ENCODE measurements around the gene ANGPT4. TPM values are rescaled to one million over a fixed set of nuclear protein-coding genes. Genes with fewer than 3 reads are reported as not detected.
A peak's percentile ranks its signal among the peaks of the same experiment; 100 is the strongest.

Gene ANGPT4
- total RNA-seq, 1 donor from 2014 or later = 0.05 TPM

DNA sequence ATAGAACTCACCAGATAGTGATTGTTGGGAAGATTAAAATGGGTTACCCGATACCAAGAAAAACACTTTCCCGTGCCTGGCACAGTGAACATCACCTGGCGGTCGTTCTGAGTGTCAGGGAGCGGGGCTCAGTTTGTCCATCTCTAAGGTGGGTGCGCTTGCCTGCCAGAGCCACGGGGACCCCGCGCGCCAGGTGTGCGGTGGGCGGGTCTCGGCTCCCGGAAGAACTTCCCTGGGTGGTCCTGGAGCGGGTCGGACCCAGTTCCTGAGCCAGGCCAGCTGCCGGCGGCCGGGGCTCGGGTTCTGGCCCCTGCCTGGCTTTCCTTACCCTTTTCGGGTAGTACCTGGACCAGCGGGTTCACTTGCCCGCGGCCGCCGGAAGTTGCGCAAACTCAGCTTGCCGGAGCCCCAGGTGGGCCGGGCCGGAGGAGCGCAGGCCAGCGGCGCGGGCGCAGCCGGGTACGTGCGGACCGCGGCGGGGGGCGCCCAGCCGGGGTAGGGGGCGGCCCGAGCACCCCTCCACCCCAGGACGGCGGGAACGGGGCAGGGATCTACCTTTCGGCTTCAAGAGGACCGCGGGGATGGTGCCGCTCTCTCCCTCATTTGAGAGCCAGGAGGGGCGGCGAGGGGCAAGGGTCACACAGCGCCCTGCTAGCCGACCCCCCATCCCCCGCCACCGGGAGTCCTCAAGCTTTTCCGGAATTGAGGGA, 75.1 kb downstream of the ANGPT4 start:
- DNase-seq (ENCODE audit: low read depth) (no peak), FAIRE-seq (no peak)
- H3K27ac ChIP-seq (ENCODE audit: low read depth, low read length) = no peak overlapping the region
- peaks cover 15% of the 10 kb centered on the region for H3K79me2 ChIP-seq (ENCODE audit: insufficient read depth, low read length)
- Mint-ChIP-seq H3K27ac (ENCODE audit: unreplicated experiment) (no peak overlapping the region), H3K27me3 (ENCODE audit: low read depth, unreplicated experiment) (peaks cover 48% of the 10 kb centered on the region), H3K4me1 (ENCODE audit: low read depth, unreplicated experiment) (no peaks in the 10 kb centered on the region), H3K36me3 (ENCODE audit: low read depth, unreplicated experiment) (no peaks in the 10 kb centered on the region), H3K9me3 (ENCODE audit: unreplicated experiment) (peaks cover 11% of the 10 kb centered on the region), H3K4me3 (ENCODE audit: unreplicated experiment) (no peak overlapping the region)
- no peaks in the 10 kb centered on the region for H3K36me3 ChIP-seq (ENCODE audit: insufficient read depth, low read length)
- no peaks in the 10 kb centered on the region for H3K9me3 ChIP-seq (ENCODE audit: insufficient read depth, low read depth, low read length)
- peaks cover 16% of the 10 kb centered on the region for H4K20me1 ChIP-seq (ENCODE audit: insufficient read depth, low read length)
- peak overlapping the region; percentile 73 for H3K4me2 ChIP-seq (ENCODE audit: low read length)
- peak overlapping the region; percentile 39 for H3K4me3 ChIP-seq (ENCODE audit: insufficient read depth, low read depth, low read length)
- no peaks in the 10 kb centered on the region for H3K27me3 ChIP-seq (ENCODE audit: insufficient read depth, low read length)
- no peak overlapping the region for H3K9ac ChIP-seq (ENCODE audit: low read length)
- H2AFZ ChIP-seq (ENCODE audit: low read depth, low read length) = no peak overlapping the region
- H3K4me1 ChIP-seq (ENCODE audit: insufficient read depth, low read length) = peaks cover 5% of the 10 kb centered on the region
- no peak for TF ChIP-seq EZH2 (IDR thresholded peaks at IDR 0.05; ENCODE audit: insufficient read depth, low read length)
- TF ChIP-seq, protein P1, sequence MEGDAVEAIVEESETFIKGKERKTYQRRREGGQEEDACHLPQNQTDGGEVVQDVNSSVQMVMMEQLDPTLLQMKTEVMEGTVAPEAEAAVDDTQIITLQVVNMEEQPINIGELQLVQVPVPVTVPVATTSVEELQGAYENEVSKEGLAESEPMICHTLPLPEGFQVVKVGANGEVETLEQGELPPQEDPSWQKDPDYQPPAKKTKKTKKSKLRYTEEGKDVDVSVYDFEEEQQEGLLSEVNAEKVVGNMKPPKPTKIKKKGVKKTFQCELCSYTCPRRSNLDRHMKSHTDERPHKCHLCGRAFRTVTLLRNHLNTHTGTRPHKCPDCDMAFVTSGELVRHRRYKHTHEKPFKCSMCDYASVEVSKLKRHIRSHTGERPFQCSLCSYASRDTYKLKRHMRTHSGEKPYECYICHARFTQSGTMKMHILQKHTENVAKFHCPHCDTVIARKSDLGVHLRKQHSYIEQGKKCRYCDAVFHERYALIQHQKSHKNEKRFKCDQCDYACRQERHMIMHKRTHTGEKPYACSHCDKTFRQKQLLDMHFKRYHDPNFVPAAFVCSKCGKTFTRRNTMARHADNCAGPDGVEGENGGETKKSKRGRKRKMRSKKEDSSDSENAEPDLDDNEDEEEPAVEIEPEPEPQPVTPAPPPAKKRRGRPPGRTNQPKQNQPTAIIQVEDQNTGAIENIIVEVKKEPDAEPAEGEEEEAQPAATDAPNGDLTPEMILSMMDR (IDR thresholded peaks at IDR 0.05; ENCODE audit: insufficient read depth, low read depth, low read length) = no peak

DNA sequence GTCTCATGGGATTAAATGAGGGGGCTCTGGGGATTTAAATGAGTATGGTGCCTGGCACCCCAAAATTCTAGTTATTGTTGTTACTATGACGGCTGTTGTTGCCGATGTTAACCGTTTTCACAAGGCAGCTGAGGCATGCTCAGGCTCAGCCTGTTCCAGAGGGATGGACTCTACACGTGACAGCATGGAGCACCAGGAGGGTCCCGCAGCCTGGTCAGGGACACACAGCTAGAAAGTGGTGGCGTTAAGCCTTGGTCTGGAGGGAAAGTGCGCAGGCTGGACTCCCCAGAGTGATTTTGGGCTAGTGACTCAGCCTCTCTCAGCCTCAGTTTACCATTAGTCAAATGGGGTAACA, 75.7 kb downstream of the ANGPT4 start:
- no peaks in the 10 kb centered on the region for H3K4me1 Mint-ChIP-seq (ENCODE audit: low read depth, unreplicated experiment)
- no peaks in the 10 kb centered on the region for H3K36me3 Mint-ChIP-seq (ENCODE audit: low read depth, unreplicated experiment)
- H3K4me3 Mint-ChIP-seq (ENCODE audit: unreplicated experiment) = no peak overlapping the region
- Histone ChIP-seq H2AFZ (ENCODE audit: low read depth, low read length) (no peak overlapping the region), H3K9me3 (ENCODE audit: insufficient read depth, low read depth, low read length) (no peaks in the 10 kb centered on the region), H3K4me2 (ENCODE audit: low read length) (peak overlapping the region; percentile 73), H3K9ac (ENCODE audit: low read length) (no peak overlapping the region), H3K4me3 (ENCODE audit: insufficient read depth, low read depth, low read length) (no peak overlapping the region), H3K36me3 (ENCODE audit: insufficient read depth, low read length) (no peaks in the 10 kb centered on the region), H3K27me3 (ENCODE audit: insufficient read depth, low read length) (no peaks in the 10 kb centered on the region), H3K27ac (ENCODE audit: low read depth, low read length) (no peak overlapping the region), H3K79me2 (ENCODE audit: insufficient read depth, low read length) (peaks cover 15% of the 10 kb centered on the region), H3K4me1 (ENCODE audit: insufficient read depth, low read length) (peaks cover 5% of the 10 kb centered on the region), H4K20me1 (ENCODE audit: insufficient read depth, low read length) (peaks cover 14% of the 10 kb centered on the region)
- FAIRE-seq (no peak), DNase-seq (ENCODE audit: low read depth) (no peak)
- peaks cover 43% of the 10 kb centered on the region for H3K27me3 Mint-ChIP-seq (ENCODE audit: low read depth, unreplicated experiment)
- no peak for TF ChIP-seq EZH2 (IDR thresholded peaks at IDR 0.05; ENCODE audit: insufficient read depth, low read length)
- TF ChIP-seq, protein P1 (IDR thresholded peaks at IDR 0.05; ENCODE audit: insufficient read depth, low read depth, low read length) = no peak
- no peak overlapping the region for H3K27ac Mint-ChIP-seq (ENCODE audit: unreplicated experiment)
- peaks cover 11% of the 10 kb centered on the region for H3K9me3 Mint-ChIP-seq (ENCODE audit: unreplicated experiment)

DNA sequence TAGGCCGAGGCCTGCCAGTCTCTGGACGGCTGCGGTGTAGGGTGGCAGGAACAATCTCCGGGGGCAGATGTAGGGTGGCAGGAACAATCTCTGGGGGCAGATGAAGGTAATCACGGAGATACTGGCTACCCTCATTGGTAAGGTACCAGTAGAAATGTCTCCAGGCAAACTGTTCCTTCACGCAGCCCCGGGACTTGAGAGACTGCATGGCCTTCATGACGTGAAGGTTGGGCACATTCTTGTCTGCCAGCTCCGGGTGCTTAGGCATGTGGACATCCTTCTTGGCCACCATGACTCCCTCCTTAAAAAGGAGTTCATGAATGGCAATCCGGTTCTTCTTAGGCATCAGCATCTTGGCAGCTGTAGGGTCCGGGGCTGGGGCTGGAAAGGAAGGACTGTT, 76.5 kb downstream of the ANGPT4 start:
- Histone ChIP-seq H3K4me2 (ENCODE audit: low read length) (no peak overlapping the region), H3K4me3 (ENCODE audit: insufficient read depth, low read depth, low read length) (no peak overlapping the region), H3K27me3 (ENCODE audit: insufficient read depth, low read length) (no peaks in the 10 kb centered on the region), H3K9me3 (ENCODE audit: insufficient read depth, low read depth, low read length) (no peaks in the 10 kb centered on the region), H3K9ac (ENCODE audit: low read length) (no peak overlapping the region), H2AFZ (ENCODE audit: low read depth, low read length) (no peak overlapping the region), H3K36me3 (ENCODE audit: insufficient read depth, low read length) (no peaks in the 10 kb centered on the region), H3K4me1 (ENCODE audit: insufficient read depth, low read length) (peaks cover 4% of the 10 kb centered on the region), H4K20me1 (ENCODE audit: insufficient read depth, low read length) (peaks cover 14% of the 10 kb centered on the region), H3K79me2 (ENCODE audit: insufficient read depth, low read length) (peaks cover 18% of the 10 kb centered on the region), H3K27ac (ENCODE audit: low read depth, low read length) (no peak overlapping the region)
- TF ChIP-seq, protein P1 (IDR thresholded peaks at IDR 0.05; ENCODE audit: insufficient read depth, low read depth, low read length) = no peak
- no peak for TF ChIP-seq EZH2 (IDR thresholded peaks at IDR 0.05; ENCODE audit: insufficient read depth, low read length)
- FAIRE-seq (no peak), DNase-seq (ENCODE audit: low read depth) (no peak)
- H3K27me3 Mint-ChIP-seq (ENCODE audit: low read depth, unreplicated experiment) = peaks cover 46% of the 10 kb centered on the region
- no peak overlapping the region for H3K4me3 Mint-ChIP-seq (ENCODE audit: unreplicated experiment)
- no peaks in the 10 kb centered on the region for H3K36me3 Mint-ChIP-seq (ENCODE audit: low read depth, unreplicated experiment)
- H3K4me1 Mint-ChIP-seq (ENCODE audit: low read depth, unreplicated experiment) = no peaks in the 10 kb centered on the region
- no peak overlapping the region for H3K27ac Mint-ChIP-seq (ENCODE audit: unreplicated experiment)
- peaks cover 11% of the 10 kb centered on the region for H3K9me3 Mint-ChIP-seq (ENCODE audit: unreplicated experiment)

All from astrocyte (in vitro differentiated cells and primary cell).